Activated CD4-positive, alpha-beta T cell treated with anti-CD3 and anti-CD28 coated beads, Interleukin-2, amount 10 ng/mL, durations not matched to agents 7 days and 5 days (primary cell): ENCODE results near the gene MYL12B. TPM values are rescaled to one million over a fixed set of nuclear protein-coding genes. Genes with fewer than 3 reads are reported as not detected.
"Not testable (repeated sequence)": the region's sequence is repeated elsewhere in the genome, so short reads cannot be mapped to it uniquely, and the experiment has no call there.

Experiments used
- CTCF ChIA-PET: fragments of 350-600 bp; sonication (Branson Sonifier 250); formaldehyde crosslinking; loops from one replicate; lab custom pipeline; 2021; ENCODE audit warnings: antibody characterized with exemption; lab: Charles Lee
- POLR2A ChIA-PET: fragments of 350-600 bp; sonication (Branson Sonifier 250); formaldehyde crosslinking; loops from one replicate; lab custom pipeline; 2021; ENCODE audit warnings: antibody characterized with exemption; lab: Charles Lee
- DNase-seq: peaks from one replicate; pipeline ENCODE4 v3.0.0-alpha.2; 2020
- H3K27ac Mint-ChIP-seq: one replicate; pipeline ENCODE4 v1.8.0; 2021; ENCODE audit warnings: mild to moderate bottlenecking, moderate library complexity, mixed read lengths
- H3K27me3 Mint-ChIP-seq: one replicate; pipeline ENCODE4 v1.8.0; 2021; ENCODE audit warnings: mixed read lengths
- H3K36me3 Mint-ChIP-seq: one replicate; pipeline ENCODE4 v1.8.0; 2021; ENCODE audit warnings: low read depth, mixed read lengths
- H3K4me1 Mint-ChIP-seq: one replicate; pipeline ENCODE4 v1.8.0; 2021; ENCODE audit warnings: mixed read lengths
- H3K4me3 Mint-ChIP-seq: one replicate; pipeline ENCODE4 v1.8.0; 2021; ENCODE audit warnings: mild to moderate bottlenecking, moderate library complexity, mixed read lengths
- H3K9me3 Mint-ChIP-seq: one replicate; pipeline ENCODE4 v1.8.0; 2021; ENCODE audit warnings: mixed read lengths
- total RNA-seq, 2 experiments: library from RNA; stranded (reverse); gene quantifications; one replicate each; pipeline ENCODE4 v1.2.3, GENCODE V29; 2021

Gene MYL12B
- total RNA-seq = 100 to 1,000 TPM; 351 to 395 TPM

- ChIA-PET POLR2A (interaction anchor here (0.5 to 1.5 kb wide), 4 partner anchors 11 to 332 kb away, joined by 3 to 11 read pairs (median 3); partner anchors contain the start of gene MYL12A), CTCF (interaction anchor here (0.6 to 1.8 kb wide), 6 partner anchors 9 to 35 kb away, joined by 3 to 11 read pairs (median 4); no protein-coding TSS in a partner anchor)
- Mint-ChIP-seq H3K27ac (peak within 1 kb of the TSS; percentile 99), H3K9me3 (no peaks in the 10 kb centered on the region), H3K4me3 (peak within 1 kb of the TSS; percentile 86), H3K36me3 (peaks cover 55% of the 10 kb centered on the region), H3K4me1 (peaks cover 76% of the 10 kb centered on the region), H3K27me3 (no peaks in the 10 kb centered on the region)
- DNase-seq = peak; percentile 82
Observed at GRCh38 chr18:3261373-3262233, at the start of gene MYL12B. Gene MYL12B (plus strand): TSS chr18:3262133. CDS start chr18:3272899, 10,766 bp downstream.

- Mint-ChIP-seq H3K4me1 (peaks cover 12% of the 10 kb centered on the region), H3K4me3 (no peak overlapping the region), H3K27me3 (no peaks in the 10 kb centered on the region), H3K9me3 (no peaks in the 10 kb centered on the region), H3K27ac (no peak overlapping the region), H3K36me3 (no peaks in the 10 kb centered on the region)
- POLR2A ChIA-PET = no interaction called here
- CTCF ChIA-PET = no interaction called here
- no peak for DNase-seq
Observed at GRCh38 chr18:3212657-3213056, 49.3 kb upstream of the MYL12B start.

GRCh38 chr18:3213300-3214059 is 48.5 kb upstream of the MYL12B start:
- ChIA-PET POLR2A (no interaction called here), CTCF (interaction anchor here (0.8 kb wide), 2 partner anchors 11 to 85 kb away, joined by 3 read pairs; no protein-coding TSS in a partner anchor)
- no peaks in the 10 kb centered on the region for H3K9me3 Mint-ChIP-seq
- no peaks in the 10 kb centered on the region for H3K36me3 Mint-ChIP-seq
- H3K4me1 Mint-ChIP-seq = peaks cover 12% of the 10 kb centered on the region
- H3K27ac Mint-ChIP-seq = no peak overlapping the region
- H3K4me3 Mint-ChIP-seq = no peak overlapping the region
- no peaks in the 10 kb centered on the region for H3K27me3 Mint-ChIP-seq
- peak; percentile 18 for DNase-seq

GRCh38 chr18:3214855-3215637 is 46.9 kb upstream of the MYL12B start:
- Mint-ChIP-seq H3K27ac (no peak overlapping the region), H3K36me3 (no peaks in the 10 kb centered on the region), H3K4me3 (no peak overlapping the region), H3K9me3 (no peaks in the 10 kb centered on the region), H3K4me1 (peaks cover 12% of the 10 kb centered on the region), H3K27me3 (no peaks in the 10 kb centered on the region)
- CTCF ChIA-PET = no interaction called here
- DNase-seq = no peak
- POLR2A ChIA-PET = no interaction called here

- ChIA-PET POLR2A (no interaction called here), CTCF (interaction anchor here (0.8 to 1.3 kb wide), 2 partner anchors 9 to 36 kb away, joined by 3 read pairs; no protein-coding TSS in a partner anchor)
- DNase-seq = no peak
- Mint-ChIP-seq H3K9me3 (no peaks in the 10 kb centered on the region), H3K27me3 (no peaks in the 10 kb centered on the region), H3K27ac (no peak overlapping the region), H3K36me3 (no peaks in the 10 kb centered on the region), H3K4me1 (peaks cover 12% of the 10 kb centered on the region), H3K4me3 (no peak overlapping the region)
Observed at GRCh38 chr18:3216987-3217386, 44.9 kb upstream of the MYL12B start.

- ChIA-PET CTCF (no interaction called here), POLR2A (no interaction called here)
- no peak overlapping the region for H3K4me3 Mint-ChIP-seq
- no peak for DNase-seq
- no peaks in the 10 kb centered on the region for H3K9me3 Mint-ChIP-seq
- H3K36me3 Mint-ChIP-seq = no peaks in the 10 kb centered on the region
- no peaks in the 10 kb centered on the region for H3K27me3 Mint-ChIP-seq
- H3K27ac Mint-ChIP-seq = no peak overlapping the region
- peaks cover 8% of the 10 kb centered on the region for H3K4me1 Mint-ChIP-seq
Observed at GRCh38 chr18:3217948-3218647, 43.8 kb upstream of the MYL12B start.

GRCh38 chr18:3218819-3219218 is 43.1 kb upstream of the MYL12B start:
- ChIA-PET POLR2A (no interaction called here), CTCF (interaction anchor here (2.3 kb wide), 1 partner anchor 8 kb away, joined by 8 read pairs; no protein-coding TSS in a partner anchor)

GRCh38 chr18:3219241-3219630 is 42.7 kb upstream of the MYL12B start:
- Mint-ChIP-seq H3K4me3 (no peak overlapping the region), H3K36me3 (no peaks in the 10 kb centered on the region), H3K9me3 (no peaks in the 10 kb centered on the region), H3K27me3 (no peaks in the 10 kb centered on the region), H3K4me1 (peaks cover 6% of the 10 kb centered on the region), H3K27ac (no peak overlapping the region)
- POLR2A ChIA-PET = no interaction called here
- no peak for DNase-seq
- CTCF ChIA-PET = interaction anchor here (2.3 kb wide), 1 partner anchor 9 kb away, joined by 8 read pairs; no protein-coding TSS in a partner anchor

More at GRCh38 chr18:3218819-3219218, 43.1 kb upstream of the MYL12B start:
- no peak overlapping the region for H3K4me3 Mint-ChIP-seq
- H3K36me3 Mint-ChIP-seq = no peaks in the 10 kb centered on the region
- peaks cover 7% of the 10 kb centered on the region for H3K4me1 Mint-ChIP-seq
- DNase-seq = no peak
- no peak overlapping the region for H3K27ac Mint-ChIP-seq
- no peaks in the 10 kb centered on the region for H3K27me3 Mint-ChIP-seq
- H3K9me3 Mint-ChIP-seq = no peaks in the 10 kb centered on the region

GRCh38 chr18:3219631-3220335 is 42.1 kb upstream of the MYL12B start, which contains the start of gene MYOM1:
Gene MYOM1 (minus strand): TSS chr18:3219968. CDS start chr18:3215223, 4,745 bp downstream.
- Mint-ChIP-seq H3K36me3 (no peaks in the 10 kb centered on the region), H3K9me3 (no peaks in the 10 kb centered on the region), H3K27me3 (no peaks in the 10 kb centered on the region), H3K27ac (no peak within 1 kb of the TSS), H3K4me1 (peaks cover 6% of the 10 kb centered on the region), H3K4me3 (no peak within 1 kb of the TSS)
- POLR2A ChIA-PET = no interaction called here
- DNase-seq = no peak
- CTCF ChIA-PET = interaction anchor here (1.0 to 2.3 kb wide), 2 partner anchors 9 to 21 kb away, joined by 4 to 8 read pairs; no protein-coding TSS in a partner anchor

- H3K9me3 Mint-ChIP-seq, H3K4me3 Mint-ChIP-seq, H3K27ac Mint-ChIP-seq, H3K4me1 Mint-ChIP-seq, H3K36me3 Mint-ChIP-seq, H3K27me3 Mint-ChIP-seq, DNase-seq: not testable (repeated sequence)
- ChIA-PET POLR2A (interaction anchor here (0.6 kb wide), 1 partner anchor 61 kb away, joined by 7 read pairs; no protein-coding TSS in a partner anchor), CTCF (interaction anchor here (0.6 to 2.3 kb wide), 5 partner anchors 10 to 1016 kb away, joined by 3 to 8 read pairs (median 4); no protein-coding TSS in a partner anchor)
Observed at GRCh38 chr18:3220868-3221267, 41.1 kb upstream of the MYL12B start.

GRCh38 chr18:3221496-3221895 is 40.4 kb upstream of the MYL12B start:
- Mint-ChIP-seq H3K4me3 (no peak overlapping the region), H3K27me3 (no peaks in the 10 kb centered on the region), H3K27ac (no peak overlapping the region), H3K36me3 (no peaks in the 10 kb centered on the region), H3K4me1 (peaks cover 6% of the 10 kb centered on the region), H3K9me3 (no peaks in the 10 kb centered on the region)
- POLR2A ChIA-PET = no interaction called here
- CTCF ChIA-PET = interaction anchor here (1.2 to 1.5 kb wide), 3 partner anchors 10 to 42 kb away, joined by 3 read pairs; no protein-coding TSS in a partner anchor
- DNase-seq = no peak
